ENCODE measurements around the gene CDHR3. TPM values are rescaled to one million over a fixed set of nuclear protein-coding genes. Genes with fewer than 3 reads are reported as not detected.

Gene CDHR3
- total and polyA plus RNA-seq, 2 donors = 4.0 to 10.8 TPM

DNA sequence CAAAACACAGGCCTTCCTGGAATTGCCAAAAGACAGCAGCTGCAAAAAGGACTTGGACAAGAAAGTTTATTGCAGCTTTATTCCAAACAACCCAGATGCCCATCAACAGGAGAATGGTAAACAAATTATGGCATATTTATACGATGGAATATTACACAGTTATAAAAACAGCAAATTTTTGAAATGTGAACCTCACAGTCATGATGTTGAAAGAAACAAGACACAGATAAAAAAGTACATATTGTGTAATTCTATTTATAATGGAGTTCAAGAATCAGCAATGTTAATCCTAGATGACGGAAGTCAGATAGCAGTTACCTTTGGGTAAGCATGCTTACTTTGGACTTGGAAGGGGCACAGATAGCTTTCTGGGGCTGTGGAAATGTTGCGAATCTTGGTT, 104.6 kb downstream of the CDHR3 start:
- Histone ChIP-seq H3K27ac (ENCODE audit: low read depth) (no peak overlapping the region), H3K4me1 (ENCODE audit: insufficient read depth) (peaks cover 5% of the 10 kb centered on the region), H3K4me3 (ENCODE audit: low read depth, low read length) (no peak overlapping the region), H3K36me3 (ENCODE audit: insufficient read depth) (no peaks in the 10 kb centered on the region)
- WGBS = 51% methylated on average over 3 of the region's 3 CpGs
- DNase-seq (ENCODE audit: extremely low spot score) = no peak

DNA sequence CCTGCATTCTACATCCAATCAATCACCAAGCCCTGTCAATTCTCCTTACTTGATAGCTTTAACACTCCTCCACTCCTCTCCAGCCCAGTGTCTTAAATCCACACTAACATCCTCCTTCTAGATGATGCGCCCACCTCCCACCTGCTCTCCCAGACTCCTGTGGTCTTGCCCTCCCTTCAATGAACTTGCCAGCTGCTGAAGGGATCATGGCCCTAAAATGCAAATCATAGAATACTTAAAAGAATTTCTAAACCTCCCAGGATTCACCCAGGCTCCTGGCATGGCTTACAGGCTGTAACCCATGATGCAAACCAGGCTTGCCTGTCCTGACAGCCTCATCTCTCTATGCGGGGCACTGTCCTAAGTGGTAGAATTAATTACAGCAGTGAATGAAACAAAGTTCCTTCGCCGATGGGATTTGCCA, 105.5 kb downstream of the CDHR3 start:
- peak overlapping the region; percentile 53 for H3K27ac ChIP-seq (ENCODE audit: low read depth)
- DNase-seq (ENCODE audit: extremely low spot score) = no peak
- 61% methylated on average over 4 of the region's 4 CpGs for WGBS
- H3K4me3 ChIP-seq (ENCODE audit: low read depth, low read length) = no peak overlapping the region
- H3K36me3 ChIP-seq (ENCODE audit: insufficient read depth) = no peaks in the 10 kb centered on the region
- peaks cover 5% of the 10 kb centered on the region for H3K4me1 ChIP-seq (ENCODE audit: insufficient read depth)

DNA sequence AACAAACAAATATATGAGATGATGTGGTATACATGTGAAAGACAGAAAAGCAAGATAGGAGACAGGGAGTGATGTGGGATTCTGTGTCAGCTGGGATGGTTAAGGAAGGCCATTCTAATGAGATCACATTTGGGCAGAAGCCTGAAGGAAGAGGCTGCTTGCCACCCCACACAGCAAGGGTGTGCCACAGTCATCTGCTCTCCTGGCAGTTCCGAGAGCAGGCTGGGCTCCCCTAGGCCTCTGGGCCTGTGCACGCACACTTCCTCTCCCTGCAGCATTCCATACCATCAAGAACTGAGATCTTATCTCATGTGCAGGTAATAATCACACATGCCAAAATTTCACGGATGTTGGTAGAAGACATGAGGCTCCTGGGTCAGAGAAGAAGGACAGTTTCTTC, 105.9 kb downstream of the CDHR3 start:
- Histone ChIP-seq H3K36me3 (ENCODE audit: insufficient read depth) (no peaks in the 10 kb centered on the region), H3K4me1 (ENCODE audit: insufficient read depth) (peaks cover 5% of the 10 kb centered on the region), H3K4me3 (ENCODE audit: low read depth, low read length) (no peak overlapping the region), H3K27ac (ENCODE audit: low read depth) (peak overlapping the region; percentile 53)
- WGBS = 50% methylated on average over 3 of the region's 3 CpGs
- DNase-seq (ENCODE audit: extremely low spot score) = no peak

DNA sequence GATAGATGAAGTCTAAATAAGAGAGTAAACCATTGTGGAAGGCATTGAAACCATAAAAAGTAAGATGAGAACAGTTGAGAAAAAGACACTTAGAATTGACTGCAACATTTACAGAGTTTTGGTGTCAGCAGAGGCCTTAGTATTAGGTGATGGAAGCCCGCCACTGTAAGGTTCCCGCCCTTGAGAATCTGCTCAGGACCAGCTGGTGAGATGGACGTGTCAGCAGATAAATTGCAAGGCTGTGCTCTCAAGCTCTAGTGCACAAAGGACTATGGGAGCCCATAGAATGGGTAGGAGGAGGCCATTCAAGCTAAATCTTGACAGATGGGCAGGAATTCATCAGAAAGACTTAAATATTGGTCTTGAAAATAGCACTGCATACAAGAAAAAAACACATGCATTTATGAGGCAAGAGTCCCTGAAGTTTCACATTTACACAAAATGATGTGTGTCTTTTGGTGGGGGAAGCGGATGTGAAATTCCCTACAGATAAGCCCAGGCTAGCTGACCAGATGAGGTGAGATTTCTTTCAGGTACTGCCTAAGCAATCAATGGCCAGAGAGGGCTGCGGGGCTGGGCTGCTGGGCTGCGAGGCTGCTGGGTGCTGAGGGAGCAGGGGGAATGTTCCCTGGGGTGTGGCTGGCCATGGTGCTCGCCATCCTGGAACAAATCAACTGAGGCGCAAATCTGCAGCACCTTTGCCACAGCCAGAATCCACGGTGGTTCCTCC, 106.6 kb downstream of the CDHR3 start:
- DNase-seq (ENCODE audit: extremely low spot score) = no peak
- 83% methylated on average over 9 of the region's 9 CpGs for WGBS
- peaks cover 4% of the 10 kb centered on the region for H3K4me1 ChIP-seq (ENCODE audit: insufficient read depth)
- H3K4me3 ChIP-seq (ENCODE audit: low read depth, low read length) = no peak overlapping the region
- no peak overlapping the region for H3K27ac ChIP-seq (ENCODE audit: low read depth)
- H3K36me3 ChIP-seq (ENCODE audit: insufficient read depth) = no peaks in the 10 kb centered on the region

DNA sequence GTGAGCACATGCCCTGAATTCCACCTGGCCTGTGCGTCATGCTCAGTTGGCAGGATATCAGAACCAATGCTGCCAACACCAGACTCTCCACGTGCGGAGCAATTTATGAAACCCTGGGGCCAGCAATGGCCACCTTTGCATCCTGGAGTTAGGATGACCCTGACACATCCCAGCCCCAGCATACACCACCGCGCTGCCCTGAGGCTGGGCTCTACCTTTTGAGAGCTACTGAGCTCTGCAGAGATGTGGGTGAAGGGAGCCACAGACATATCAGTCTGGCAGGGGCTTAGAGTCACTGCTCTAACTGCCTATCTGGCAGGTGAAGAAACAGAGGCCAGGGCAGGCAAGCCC, 107.1 kb downstream of the CDHR3 start:
- no peaks in the 10 kb centered on the region for H3K36me3 ChIP-seq (ENCODE audit: insufficient read depth)
- H3K4me3 ChIP-seq (ENCODE audit: low read depth, low read length) = no peak overlapping the region
- H3K27ac ChIP-seq (ENCODE audit: low read depth) = peak overlapping the region; percentile 31
- peaks cover 2% of the 10 kb centered on the region for H3K4me1 ChIP-seq (ENCODE audit: insufficient read depth)
- DNase-seq (ENCODE audit: extremely low spot score) = no peak
- 66% methylated on average over 5 of the region's 5 CpGs for WGBS

DNA sequence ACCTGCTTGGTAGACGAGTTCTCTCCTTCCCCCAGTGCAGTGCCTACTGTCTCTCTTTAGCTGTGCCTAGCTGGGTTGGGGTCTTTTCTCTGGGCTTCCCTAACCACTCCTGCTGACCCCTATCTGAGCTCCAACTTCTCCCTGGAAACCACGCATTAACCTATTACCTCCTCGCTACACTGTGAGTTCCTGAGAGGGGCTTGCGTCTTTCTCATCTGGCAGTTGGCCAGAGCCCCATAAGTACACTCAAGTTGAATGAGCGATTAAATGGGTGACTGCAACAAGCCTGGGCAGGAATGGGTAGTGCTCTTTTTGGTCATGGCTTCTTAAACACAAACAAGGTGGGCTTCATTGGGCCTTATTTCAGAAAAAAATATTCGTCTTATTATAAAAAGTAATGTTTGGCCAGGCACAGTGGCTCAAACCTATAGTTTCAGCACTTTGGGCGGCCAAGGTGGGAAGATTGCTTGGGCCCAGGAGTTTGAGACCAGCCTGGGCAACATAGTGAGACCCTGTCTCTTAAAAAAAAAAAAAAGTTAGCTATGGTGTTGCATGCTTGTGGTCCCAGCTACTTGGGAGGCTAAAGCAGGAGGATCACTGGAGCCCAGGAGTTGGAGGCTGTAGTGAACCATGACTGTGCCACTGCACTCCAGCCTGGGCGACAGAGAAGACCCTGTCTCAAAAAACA, 107.6 kb downstream of the CDHR3 start:
- no peak overlapping the region for H3K4me3 ChIP-seq (ENCODE audit: low read depth, low read length)
- 88% methylated on average over 8 of the region's 8 CpGs for WGBS
- no peak for DNase-seq (ENCODE audit: extremely low spot score)
- peak overlapping the region; percentile 34 for H3K27ac ChIP-seq (ENCODE audit: low read depth)
- H3K36me3 ChIP-seq (ENCODE audit: insufficient read depth) = no peaks in the 10 kb centered on the region
- H3K4me1 ChIP-seq (ENCODE audit: insufficient read depth) = peaks cover 2% of the 10 kb centered on the region

DNA sequence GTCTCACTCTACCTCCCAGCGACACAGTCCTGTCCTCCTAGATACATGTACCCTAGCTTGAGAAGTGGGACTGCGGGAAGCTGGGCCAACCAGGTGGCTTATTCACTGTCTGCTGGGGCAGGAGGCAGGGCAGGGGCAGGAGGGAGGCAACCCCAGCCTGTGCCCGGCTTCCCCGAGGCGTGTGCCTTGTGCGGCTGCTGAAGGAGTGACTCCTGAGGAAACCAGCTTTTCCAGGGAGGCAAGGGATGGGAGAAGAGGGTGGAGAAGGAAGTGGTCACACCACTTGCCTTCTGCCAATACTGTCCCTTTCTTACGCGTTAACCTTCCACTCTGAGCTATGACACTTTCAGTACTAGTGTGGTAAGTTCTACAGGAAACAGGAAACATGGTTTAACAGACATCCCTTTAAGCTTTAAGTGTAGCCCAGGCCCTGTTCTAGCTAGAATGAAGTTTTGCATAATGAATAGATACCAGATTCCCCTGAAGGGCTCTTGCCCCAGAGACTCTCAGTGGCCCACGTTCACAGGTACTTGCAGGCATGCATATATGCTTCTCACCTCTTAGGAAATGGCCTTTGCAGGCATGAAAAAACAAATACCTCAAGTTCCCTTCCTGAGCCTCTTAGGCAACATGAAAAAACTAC, 108.4 kb downstream of the CDHR3 start:
- no peak for DNase-seq (ENCODE audit: extremely low spot score)
- whole genome bisulfite sequencing = 61% methylated on average over 9 of the region's 9 CpGs
- H3K27ac ChIP-seq (ENCODE audit: low read depth) = peak overlapping the region; percentile 49
- no peaks in the 10 kb centered on the region for H3K36me3 ChIP-seq (ENCODE audit: insufficient read depth)
- no peaks in the 10 kb centered on the region for H3K4me1 ChIP-seq (ENCODE audit: insufficient read depth)
- no peak overlapping the region for H3K4me3 ChIP-seq (ENCODE audit: low read depth, low read length)

DNA sequence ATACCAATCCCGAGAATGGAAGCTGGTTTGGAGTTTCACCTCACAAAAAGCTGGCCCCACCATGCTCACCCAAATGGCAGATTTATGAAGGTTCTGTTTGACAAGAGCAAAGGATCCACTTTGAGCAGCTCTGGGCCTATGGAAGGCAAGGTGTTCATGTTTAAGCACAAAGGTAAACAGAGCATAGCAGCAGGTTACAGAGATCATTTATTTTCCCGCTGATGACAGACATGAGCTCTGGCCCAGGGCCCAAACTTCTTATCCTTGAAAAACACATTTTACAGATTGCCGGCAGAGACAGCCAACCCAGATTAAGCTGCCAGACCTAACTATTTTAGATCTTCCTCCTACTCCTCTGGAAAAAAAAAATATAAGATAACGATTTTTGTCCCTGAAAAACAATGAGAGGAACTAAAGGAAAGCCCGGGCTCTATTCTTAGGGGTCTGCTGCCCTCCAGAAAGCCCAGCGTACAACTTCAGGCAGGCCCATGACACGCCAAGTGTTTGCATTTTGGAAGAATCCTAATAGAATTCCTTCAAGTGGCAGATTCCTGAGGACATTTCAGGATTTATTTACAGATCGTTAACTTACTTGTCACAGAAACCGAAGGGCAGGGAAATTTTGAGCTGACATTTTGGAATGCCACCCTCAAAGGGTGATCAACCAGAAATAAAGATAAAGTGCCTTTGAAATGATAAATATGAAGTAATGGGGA, 109.1 kb downstream of the CDHR3 start:
- no peak for DNase-seq (ENCODE audit: extremely low spot score)
- WGBS = 19% methylated on average over 9 of the region's 9 CpGs
- Histone ChIP-seq H3K27ac (ENCODE audit: low read depth) (peak overlapping the region; percentile 49), H3K4me3 (ENCODE audit: low read depth, low read length) (no peak overlapping the region), H3K36me3 (ENCODE audit: insufficient read depth) (no peaks in the 10 kb centered on the region), H3K4me1 (ENCODE audit: insufficient read depth) (no peaks in the 10 kb centered on the region)

DNA sequence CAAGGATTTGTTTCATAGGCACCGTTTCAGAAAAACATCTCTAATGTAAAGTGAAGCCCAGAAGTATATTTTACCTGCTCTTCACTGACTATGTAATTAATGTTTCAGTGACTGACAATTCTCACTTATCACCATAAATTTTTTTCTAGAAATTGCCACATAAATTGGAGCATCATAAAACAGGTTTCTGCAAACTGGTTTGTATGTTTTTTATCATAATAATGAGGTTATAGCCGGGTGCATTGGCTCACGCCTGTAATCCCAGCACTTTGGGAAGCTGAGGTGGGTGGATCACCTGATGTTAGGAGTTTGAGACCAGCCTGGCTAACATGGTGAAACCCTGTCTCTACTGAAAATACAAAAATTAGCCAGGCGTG, 109.6 kb downstream of the CDHR3 start:
- Histone ChIP-seq H3K36me3 (ENCODE audit: insufficient read depth) (no peaks in the 10 kb centered on the region), H3K27ac (ENCODE audit: low read depth) (no peak overlapping the region), H3K4me1 (ENCODE audit: insufficient read depth) (no peaks in the 10 kb centered on the region), H3K4me3 (ENCODE audit: low read depth, low read length) (no peak overlapping the region)
- DNase-seq (ENCODE audit: extremely low spot score) = no peak
- 63% methylated on average over 4 of the region's 4 CpGs for WGBS

DNA sequence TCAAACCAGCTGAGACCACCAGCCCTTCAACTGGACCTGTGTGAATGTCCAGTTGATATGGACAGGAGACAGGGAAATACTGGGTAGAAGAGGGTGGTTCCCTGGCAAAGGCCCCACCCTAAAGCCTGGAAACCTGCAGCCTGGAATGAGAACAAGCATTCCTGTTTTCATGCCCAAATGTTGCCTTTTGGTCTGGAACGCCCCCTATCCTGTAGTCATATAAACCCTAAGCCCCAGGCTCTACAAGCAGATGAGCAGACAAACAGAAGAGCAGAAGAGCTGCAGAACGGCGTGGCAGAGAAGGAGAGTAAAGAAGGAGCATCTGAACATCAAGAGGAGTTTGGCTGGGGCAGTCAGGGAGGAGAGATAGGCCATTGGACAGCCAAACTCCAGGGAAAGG, 110.6 kb downstream of the CDHR3 start:
- 77% methylated on average over 3 of the region's 3 CpGs for WGBS
- no peaks in the 10 kb centered on the region for H3K4me1 ChIP-seq (ENCODE audit: insufficient read depth)
- H3K27ac ChIP-seq (ENCODE audit: low read depth) = no peak overlapping the region
- no peaks in the 10 kb centered on the region for H3K36me3 ChIP-seq (ENCODE audit: insufficient read depth)
- DNase-seq (ENCODE audit: extremely low spot score) = no peak
- H3K4me3 ChIP-seq (ENCODE audit: low read depth, low read length) = no peak overlapping the region

DNA sequence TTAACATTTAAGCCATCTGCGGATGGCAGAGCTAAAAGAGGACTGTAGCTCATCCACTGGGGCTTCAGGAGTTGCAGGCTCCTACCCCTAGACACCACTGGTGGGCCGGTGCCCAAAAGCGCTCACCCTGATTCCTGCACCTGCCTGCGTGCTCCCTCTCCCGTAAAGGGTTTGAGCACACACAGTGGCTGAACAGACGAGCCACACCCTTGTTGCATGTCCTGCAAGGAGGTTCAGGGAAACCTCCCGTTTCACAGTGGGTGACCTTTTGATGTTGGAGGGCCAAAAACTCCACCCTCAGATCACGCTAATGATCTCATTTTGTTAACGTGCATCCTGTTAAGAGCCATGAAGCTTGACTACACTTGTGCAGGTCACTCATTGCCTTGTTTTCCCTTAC, 111.2 kb downstream of the CDHR3 start:
- Histone ChIP-seq H3K36me3 (ENCODE audit: insufficient read depth) (no peaks in the 10 kb centered on the region), H3K4me3 (ENCODE audit: low read depth, low read length) (no peak overlapping the region), H3K27ac (ENCODE audit: low read depth) (no peak overlapping the region), H3K4me1 (ENCODE audit: insufficient read depth) (no peaks in the 10 kb centered on the region)
- 82% methylated on average over 9 of the region's 9 CpGs for WGBS
- no peak for DNase-seq (ENCODE audit: extremely low spot score)

DNA sequence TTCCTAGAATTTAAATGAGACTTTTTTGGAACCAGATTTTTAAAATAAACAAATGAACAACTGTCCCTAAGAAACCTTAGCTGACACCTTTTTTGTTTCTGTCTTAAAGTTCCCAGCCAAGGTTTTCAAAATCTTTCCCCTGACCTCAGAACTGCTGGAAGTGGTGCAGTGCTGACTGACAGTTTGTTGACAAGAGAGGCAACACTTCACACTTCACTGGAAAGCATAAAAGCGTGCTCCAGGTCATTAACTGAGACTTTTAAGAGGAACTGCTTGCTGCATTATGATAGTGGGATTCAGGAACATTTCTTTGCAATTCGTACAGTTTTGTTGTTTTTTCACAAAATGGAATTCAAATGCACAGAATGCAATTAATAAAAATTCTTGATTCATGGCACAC, 112.9 kb downstream of the CDHR3 start:
- Histone ChIP-seq H3K27ac (ENCODE audit: low read depth) (no peak overlapping the region), H3K36me3 (ENCODE audit: insufficient read depth) (no peaks in the 10 kb centered on the region), H3K4me1 (ENCODE audit: insufficient read depth) (no peaks in the 10 kb centered on the region), H3K4me3 (ENCODE audit: low read depth, low read length) (no peak overlapping the region)
- 66% methylated on average over 2 of the region's 2 CpGs for WGBS
- DNase-seq (ENCODE audit: extremely low spot score) = no peak

DNA sequence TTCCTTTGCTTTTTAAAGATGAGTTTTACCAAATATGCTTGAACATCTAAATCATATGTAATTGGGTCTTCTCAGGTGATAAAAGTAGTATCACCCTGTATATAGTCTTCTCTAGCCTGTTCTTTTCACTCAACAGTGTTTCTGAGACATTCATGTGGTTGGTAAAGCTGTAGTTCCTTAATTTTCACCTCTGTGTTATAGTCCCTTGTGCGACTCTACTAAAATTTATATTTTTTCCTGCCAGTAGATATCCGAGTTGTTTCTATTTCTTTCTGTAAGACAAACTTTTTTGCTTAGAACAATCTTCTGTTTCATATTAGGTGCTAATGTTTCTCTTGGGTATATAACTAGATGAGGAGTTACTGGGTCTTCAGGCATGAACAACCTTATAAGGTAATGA, 113.5 kb downstream of the CDHR3 start:
- 91% methylated on average over 2 of the region's 2 CpGs for WGBS
- H3K27ac ChIP-seq (ENCODE audit: low read depth) = no peak overlapping the region
- H3K4me1 ChIP-seq (ENCODE audit: insufficient read depth) = no peaks in the 10 kb centered on the region
- no peak overlapping the region for H3K4me3 ChIP-seq (ENCODE audit: low read depth, low read length)
- no peaks in the 10 kb centered on the region for H3K36me3 ChIP-seq (ENCODE audit: insufficient read depth)
- no peak for DNase-seq (ENCODE audit: extremely low spot score)

Measured in urinary bladder (tissue), 4 donors.